ENCODE data around the gene PHB1.

DNA sequence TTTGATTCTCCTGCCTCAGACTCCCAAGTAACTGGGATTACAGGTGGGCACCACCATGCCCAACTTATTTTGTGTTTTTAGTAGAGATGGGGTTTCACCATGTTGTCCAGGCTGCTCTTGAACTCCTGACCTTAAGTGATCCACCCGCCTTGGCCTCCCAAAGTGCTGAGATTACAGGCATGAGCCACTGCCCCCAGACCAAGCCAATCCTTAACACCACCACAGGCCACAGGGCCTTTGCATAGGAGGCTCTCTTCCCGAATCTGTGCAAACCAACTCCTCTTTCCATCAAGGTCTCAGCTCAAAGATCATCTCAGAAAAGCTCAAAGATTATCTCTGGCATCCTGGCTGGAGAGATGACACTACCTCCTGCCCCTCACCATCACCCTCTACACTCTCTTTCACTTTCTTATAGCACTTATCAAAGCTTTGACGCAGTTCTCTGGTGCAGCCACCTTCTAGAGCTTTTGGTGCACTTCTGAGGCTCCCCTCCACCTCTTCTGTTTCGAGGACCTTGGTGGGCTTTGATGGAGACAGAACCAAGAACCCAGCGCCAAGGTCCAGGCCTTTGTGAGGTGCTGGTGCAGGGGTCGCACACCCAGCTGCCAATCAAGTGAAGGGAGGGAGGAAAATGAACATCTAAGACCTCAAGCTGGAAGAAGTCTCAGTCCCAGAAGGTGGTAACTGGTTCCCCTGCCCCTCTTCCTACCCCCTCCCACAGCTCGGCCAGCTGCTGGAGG lies 23.2 kb upstream of the PHB1 start:
- TF ChIP-seq CEBPB (IDR thresholded peaks at IDR 0.05) (no peak), RAD21 (IDR thresholded peaks at IDR 0.05; ENCODE audit: low read depth) (no peak), ZBTB7A (IDR thresholded peaks at IDR 0.05; ENCODE audit: low read depth) (no peak), CREB1 (IDR thresholded peaks at IDR 0.05; ENCODE audit: low read depth) (no peak), YY1 (IDR thresholded peaks at IDR 0.05; ENCODE audit: low read depth) (no peak), TCF12 (IDR thresholded peaks at IDR 0.05; ENCODE audit: low read depth) (no peak), EP300 (IDR thresholded peaks at IDR 0.05; ENCODE audit: borderline replicate concordance) (no peak)
- TF ChIP-seq, protein P1, sequence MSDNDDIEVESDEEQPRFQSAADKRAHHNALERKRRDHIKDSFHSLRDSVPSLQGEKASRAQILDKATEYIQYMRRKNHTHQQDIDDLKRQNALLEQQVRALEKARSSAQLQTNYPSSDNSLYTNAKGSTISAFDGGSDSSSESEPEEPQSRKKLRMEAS (IDR thresholded peaks at IDR 0.05), result no peak
- TF ChIP-seq, protein P2, sequence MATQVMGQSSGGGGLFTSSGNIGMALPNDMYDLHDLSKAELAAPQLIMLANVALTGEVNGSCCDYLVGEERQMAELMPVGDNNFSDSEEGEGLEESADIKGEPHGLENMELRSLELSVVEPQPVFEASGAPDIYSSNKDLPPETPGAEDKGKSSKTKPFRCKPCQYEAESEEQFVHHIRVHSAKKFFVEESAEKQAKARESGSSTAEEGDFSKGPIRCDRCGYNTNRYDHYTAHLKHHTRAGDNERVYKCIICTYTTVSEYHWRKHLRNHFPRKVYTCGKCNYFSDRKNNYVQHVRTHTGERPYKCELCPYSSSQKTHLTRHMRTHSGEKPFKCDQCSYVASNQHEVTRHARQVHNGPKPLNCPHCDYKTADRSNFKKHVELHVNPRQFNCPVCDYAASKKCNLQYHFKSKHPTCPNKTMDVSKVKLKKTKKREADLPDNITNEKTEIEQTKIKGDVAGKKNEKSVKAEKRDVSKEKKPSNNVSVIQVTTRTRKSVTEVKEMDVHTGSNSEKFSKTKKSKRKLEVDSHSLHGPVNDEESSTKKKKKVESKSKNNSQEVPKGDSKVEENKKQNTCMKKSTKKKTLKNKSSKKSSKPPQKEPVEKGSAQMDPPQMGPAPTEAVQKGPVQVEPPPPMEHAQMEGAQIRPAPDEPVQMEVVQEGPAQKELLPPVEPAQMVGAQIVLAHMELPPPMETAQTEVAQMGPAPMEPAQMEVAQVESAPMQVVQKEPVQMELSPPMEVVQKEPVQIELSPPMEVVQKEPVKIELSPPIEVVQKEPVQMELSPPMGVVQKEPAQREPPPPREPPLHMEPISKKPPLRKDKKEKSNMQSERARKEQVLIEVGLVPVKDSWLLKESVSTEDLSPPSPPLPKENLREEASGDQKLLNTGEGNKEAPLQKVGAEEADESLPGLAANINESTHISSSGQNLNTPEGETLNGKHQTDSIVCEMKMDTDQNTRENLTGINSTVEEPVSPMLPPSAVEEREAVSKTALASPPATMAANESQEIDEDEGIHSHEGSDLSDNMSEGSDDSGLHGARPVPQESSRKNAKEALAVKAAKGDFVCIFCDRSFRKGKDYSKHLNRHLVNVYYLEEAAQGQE (IDR thresholded peaks at IDR 0.05; ENCODE audit: low read depth), result no peak
- TF ChIP-seq, protein P3, sequence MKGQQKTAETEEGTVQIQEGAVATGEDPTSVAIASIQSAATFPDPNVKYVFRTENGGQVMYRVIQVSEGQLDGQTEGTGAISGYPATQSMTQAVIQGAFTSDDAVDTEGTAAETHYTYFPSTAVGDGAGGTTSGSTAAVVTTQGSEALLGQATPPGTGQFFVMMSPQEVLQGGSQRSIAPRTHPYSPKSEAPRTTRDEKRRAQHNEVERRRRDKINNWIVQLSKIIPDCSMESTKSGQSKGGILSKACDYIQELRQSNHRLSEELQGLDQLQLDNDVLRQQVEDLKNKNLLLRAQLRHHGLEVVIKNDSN (IDR thresholded peaks at IDR 0.05), result no peak

All from Ishikawa (cell line).